Mesenteric fat pad (tissue), 1 donor: ENCODE measurements around the gene PSMD8. TPM values are rescaled to one million over a fixed set of nuclear protein-coding genes. Genes with fewer than 3 reads are reported as not detected.

ENCODE experiments used
- DNase-seq: peaks from one replicate; pipeline ENCODE4 v3.0.0-alpha.2; 2020; ENCODE audit warnings: low spot score
- total RNA-seq: library from RNA; stranded (reverse); fragmentation: NEBNext Ultra II Directional; extraction: Animal tissue kit (Norgen Biotek cat#: 25700); gene quantifications from one replicate; pipeline ENCODE4 v1.2.1, GENCODE V29; 2021
- donor health status: DM: yes; HTN: yes; CAD: no.

Gene PSMD8
- total RNA-seq, 1 donor from 2014 or later = 288 TPM

DNA sequence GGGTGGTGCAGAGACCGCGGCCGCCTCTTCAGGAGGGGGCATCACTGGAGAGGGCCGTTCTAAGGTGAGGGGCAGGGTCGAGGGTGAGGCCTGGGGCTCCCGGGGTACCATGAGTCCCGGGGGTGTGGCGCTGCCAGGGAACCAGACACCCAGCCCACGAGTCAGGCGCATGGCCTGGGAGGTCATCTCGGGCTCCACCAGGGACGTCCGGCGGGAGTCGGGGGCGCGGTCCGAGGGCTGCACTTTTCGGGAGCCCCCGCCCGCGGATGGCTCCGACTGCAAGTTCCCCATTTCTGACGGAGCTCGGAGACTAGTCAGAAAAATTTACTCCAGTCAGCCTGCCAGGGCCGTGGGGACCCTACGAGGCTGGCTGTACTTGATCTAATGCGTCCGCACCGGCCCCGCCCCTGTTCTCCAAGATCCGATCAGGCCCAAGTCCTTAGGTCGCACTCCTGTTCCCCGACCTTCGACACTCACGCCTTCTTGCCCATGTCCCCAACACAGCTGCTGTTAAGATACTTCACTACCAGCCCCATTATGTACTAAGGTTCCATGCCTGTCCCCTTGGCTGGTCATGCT lies 12.7 kb downstream of the PSMD8 start:
- no peak for DNase-seq

DNA sequence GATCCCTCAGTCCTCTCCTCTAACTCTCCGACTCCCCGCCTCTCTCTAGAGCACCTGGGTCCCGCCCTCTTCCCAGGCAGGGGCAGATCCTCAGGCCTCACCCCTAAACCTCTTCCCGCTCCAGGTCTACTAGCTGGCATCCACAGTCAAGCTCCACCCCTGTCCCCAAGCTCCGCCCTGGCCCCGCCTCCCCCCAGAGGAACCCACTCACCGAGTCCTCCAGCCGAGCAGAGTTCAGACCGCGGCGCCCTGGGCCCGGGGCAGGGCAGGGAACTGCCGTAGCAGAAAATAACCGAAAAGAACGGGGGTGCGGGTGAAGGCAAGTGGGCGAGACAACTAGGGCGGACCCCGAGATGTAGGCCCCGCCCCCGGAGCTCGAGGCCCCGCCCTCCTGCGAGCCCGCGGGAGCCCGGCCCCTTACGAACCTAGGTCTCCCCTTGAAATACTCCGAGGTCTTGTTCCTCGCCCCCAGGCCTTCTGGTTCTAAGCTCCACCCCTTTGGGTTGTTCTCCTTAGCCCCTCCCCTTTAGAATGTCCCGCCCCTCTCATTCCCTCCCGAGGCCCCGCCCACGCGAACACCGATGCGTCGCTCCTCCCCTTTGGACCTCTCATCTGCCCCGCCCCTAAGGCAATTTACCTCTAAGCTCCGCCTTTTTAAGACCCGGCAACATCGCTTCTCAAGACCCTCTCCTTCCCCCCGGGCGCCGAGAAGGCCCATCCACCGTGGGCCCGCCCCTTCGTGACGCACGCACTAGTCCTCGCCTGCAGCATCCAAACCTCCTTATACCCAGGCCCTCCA lies 13.4 kb downstream of the PSMD8 start, which contains the start of gene GGN:
Gene GGN (minus strand): TSS at position 485 of the 799 bp plus-strand sequence. CDS start 773 bp downstream, outside the sequence.
- DNase-seq = no peak

DNA sequence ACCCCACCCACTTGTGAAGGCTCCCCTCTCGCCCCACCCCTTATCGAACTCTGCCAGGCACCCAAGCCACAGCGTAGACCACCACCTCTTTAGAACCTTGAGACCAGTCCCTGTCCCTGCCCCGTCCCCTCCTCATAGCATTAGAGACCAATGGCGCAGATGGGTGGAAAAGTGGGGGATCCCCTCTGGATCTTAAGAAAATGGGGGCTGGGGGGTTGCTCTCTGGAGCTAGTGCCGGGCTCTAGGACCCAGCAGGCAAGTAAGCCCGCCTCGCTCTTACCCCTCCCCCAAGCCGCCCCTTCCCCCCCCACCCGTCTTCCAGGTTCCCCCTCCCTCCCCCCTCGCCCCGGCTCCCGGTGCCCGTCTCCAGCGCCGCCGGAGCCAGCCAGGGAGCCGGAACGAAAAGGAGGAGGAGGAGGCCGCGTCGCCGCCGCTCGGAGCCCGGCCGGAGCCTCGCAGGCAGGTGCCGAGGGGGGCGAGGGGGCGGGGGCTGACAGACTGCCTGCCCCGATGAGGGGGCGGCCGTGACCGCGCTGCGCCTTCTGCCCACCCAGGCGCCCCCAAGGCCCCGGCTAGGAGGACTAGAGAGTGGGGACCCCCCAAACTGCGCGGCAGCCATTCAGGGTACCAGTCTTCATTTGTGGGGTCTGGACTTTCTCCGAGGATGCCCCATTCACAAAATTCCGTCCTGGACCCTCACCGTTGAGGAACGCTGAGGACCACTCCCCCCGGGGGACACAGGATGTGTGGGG lies 14.2 kb downstream of the PSMD8 start, which contains the start of gene SPRED3:
Gene SPRED3 (plus strand): TSS at position 349 of the 752 bp plus-strand sequence. CDS start 1,606 bp downstream, outside the sequence.
- DNase-seq = no peak

DNA sequence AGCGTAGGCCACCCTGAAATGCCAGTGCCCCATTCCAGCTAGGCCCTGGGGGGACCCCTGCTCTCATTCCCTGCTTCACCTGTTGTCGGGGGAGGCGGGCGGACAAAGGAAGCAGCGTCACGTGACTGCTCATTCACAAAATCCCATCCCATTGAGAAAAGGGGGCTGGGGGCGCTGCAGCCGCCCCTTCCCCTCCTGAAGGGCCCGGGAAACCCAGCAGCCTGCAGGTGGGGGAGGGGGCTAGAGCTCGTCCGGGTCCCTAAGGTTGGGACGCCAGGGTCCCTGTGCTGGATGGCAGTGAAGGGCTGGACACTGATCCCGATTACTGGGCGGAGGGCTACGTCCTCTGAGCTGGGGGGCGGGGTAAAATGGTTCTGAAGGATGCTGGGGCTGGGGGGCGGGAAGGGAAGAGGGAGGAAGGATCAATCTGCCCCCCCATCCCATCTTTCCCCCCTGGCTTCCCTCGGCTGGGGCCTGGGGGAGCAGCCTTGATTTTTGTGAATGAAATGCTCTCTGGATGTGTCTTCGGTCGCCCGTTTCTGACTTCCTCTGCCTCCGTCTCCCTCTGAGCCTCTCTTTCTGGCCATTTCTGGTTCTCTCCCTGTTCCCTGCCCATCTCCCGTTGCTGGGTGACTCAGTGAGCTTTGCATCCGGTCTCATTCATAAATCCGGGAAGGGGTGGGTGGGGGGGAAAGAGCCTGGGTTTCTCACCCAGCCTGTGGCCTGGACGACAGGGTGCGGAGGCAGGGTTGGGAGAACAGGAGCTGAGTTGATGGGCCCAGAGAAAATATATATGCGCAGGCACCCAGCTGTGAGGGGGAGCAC lies 14.9 kb downstream of the PSMD8 start:
- DNase-seq = no peak

DNA sequence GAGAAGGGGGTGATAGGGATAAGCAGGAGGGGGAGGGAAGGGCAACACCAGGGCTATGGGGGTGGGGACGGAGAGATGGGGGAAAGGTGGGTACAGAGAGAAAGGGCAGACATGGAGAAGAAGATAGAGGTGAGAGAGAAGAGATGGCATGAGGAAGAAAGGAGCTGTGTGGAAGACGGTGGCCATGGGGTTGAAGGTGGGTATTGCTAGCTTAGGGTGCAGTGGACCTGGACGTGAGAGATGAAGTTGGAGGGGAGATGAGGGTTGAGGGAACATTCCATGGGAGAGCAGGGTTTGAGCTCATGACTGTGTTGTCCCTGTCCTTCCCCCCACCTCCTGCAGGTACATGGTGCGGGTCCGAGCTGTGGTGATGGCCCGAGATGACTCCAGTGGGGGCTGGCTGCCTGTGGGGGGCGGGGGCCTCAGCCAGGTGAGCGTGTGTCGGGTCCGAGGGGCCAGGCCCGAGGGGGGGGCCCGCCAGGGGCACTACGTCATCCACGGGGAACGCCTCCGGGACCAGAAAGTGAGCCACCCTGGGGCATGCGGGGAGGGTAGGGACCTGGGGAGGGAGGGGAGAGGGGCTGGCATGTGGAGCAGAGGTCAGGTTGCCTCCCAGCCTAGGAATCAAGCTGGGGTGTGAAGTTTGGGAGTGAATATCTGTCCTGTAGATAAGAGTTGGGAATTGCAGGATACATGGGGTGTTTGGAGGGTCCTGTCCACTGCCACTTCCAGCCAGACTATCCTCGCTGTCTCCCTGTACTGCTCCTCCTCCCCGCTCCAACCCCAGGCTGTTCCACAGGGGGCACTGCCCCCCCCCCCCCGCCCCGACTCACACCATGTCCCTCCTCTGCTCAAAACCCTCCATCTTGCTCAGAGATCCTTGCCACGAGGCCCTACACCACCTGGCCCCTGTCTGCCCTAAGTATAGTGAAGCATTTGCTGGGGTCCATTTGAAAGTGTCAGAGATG lies 15.9 kb downstream of the PSMD8 start:
- no peak for DNase-seq

DNA sequence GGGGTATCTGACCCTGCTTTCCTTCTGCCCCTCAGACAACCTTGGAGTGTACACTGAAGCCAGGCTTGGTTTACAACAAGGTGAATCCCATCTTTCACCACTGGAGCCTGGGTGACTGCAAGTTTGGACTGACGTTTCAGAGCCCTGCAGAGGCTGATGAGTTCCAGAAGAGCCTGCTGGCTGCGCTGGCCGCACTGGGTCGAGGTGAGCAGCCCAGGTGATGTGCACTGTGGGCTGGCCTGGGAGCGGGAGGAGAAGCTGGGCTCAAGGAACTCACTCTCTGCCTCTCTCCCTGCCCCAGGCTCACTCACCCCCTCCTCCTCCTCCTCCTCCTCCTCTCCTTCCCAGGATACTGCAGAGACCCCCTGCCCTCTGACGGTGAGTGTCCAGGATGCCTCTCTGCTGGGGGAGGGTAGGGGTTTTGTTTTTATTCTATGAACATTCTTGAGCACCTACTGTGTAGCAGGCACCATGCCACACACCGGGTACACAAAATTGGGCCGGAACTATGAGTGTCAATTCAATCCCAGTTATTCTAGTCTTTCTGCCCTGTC lies 17.6 kb downstream of the PSMD8 start:
- DNase-seq = no peak

GRCh38 chr19:38392707-38393308 lies 18.4 kb downstream of the PSMD8 start:
- no peak for DNase-seq

- DNase-seq = no peak
Measured at GRCh38 chr19:38394488-38394887, 20.1 kb downstream of the PSMD8 start.

GRCh38 chr19:38395381-38396114 lies 21.2 kb downstream of the PSMD8 start:
- no peak for DNase-seq

GRCh38 chr19:38399081-38399480 lies 24.7 kb downstream of the PSMD8 start:
- DNase-seq = no peak

DNA sequence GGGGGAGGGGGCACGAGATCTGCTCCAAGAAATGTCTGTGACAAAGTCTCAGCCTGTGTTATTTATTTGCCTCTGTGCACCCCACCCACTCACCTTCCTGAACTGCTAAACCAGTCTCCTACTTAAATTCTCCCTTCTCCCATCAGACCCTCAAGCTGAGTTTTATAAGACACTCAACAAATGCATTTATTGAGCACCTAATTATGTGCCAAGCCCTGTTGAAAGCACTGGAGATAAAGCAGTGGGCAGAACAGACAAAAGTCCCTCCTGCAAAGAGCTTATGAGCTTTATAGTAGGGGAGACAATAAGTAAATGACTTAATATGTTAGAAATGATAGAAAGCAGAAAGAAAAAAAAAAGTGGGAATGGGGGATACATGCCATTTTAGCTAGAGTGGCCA lies 25.2 kb downstream of the PSMD8 start:
- DNase-seq = no peak

DNA sequence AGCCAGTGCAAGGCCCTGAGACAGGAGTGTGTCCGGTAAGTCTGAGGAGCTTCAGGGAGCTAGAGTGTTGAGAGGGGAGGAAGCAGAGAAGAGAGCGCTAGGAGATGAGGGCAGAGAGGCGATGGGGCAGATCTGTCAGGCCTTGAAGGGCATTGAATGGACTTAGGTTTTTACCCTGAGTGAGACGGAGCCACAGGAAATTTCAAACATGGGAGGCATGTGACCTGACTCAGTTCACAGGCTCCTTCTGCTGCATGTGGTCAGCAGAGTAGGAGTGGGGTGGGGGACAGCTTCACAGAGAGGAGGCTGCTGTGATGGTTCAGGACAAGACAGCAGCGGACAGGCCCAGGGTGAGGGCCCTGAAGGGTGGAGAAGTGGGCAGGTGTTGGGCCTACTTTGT lies 26.0 kb downstream of the PSMD8 start:
- DNase-seq = no peak

DNA sequence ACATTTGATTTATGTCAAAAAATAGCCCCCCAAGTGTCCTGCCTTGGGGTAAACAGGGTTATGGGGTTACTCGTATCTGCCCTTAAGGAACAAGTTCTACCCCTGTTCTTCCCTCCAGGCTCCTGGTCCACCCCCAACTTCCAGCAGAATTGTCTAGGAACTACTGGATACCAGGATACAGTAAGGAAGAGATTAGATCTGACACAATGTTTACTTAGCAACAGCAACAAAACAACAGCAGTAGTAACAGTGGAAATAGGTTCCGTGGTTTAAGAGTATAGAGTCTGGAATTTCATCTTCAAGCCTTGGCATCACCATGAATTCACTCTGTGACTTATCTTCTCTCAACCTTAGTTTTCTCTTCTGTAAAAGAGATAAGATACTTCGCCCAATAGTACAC lies 26.8 kb downstream of the PSMD8 start:
- no peak for DNase-seq

- no peak for DNase-seq
Measured at GRCh38 chr19:38402623-38402966, 28.2 kb downstream of the PSMD8 start.

DNA sequence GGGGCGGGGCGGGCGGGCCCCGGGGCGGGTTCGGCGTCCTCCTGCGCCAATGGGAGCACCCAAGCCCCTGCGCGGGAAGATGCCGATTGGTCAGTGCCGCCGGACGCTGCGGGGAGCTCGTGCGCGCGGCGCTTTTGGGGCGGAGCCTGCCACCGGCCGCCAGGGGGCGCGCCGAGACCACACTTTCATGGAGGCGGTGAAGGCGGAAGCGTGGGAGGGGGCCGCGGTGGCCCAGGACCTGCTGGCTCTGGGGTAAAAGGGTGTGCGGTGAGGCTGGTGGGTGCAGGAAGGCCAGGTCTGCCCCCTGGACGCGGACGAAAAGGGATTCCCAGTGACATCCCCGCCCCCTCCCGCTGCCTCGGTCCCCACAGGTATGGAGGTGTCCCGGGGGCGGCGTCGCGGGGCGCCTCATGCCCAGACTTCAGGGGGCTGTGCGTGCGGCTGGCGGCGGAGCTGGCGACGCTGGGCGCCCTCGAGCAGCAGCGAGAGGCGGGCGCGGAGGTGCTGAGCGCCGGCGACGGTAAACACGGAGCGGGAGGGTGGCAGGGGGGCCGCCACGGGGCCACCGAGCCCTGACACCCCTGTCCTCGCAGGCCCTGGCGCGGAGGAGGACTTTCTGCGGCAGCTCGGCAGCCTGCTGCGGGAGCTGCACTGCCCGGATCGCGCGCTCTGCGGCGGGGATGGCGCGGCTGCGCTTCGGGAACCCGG lies 28.8 kb downstream of the PSMD8 start, which contains the start of gene FAM98C:
Gene FAM98C (plus strand): TSS at position 127 of the 708 bp plus-strand sequence. CDS start 61 bp downstream, at position 188.
- DNase-seq = peak; percentile 100

DNA sequence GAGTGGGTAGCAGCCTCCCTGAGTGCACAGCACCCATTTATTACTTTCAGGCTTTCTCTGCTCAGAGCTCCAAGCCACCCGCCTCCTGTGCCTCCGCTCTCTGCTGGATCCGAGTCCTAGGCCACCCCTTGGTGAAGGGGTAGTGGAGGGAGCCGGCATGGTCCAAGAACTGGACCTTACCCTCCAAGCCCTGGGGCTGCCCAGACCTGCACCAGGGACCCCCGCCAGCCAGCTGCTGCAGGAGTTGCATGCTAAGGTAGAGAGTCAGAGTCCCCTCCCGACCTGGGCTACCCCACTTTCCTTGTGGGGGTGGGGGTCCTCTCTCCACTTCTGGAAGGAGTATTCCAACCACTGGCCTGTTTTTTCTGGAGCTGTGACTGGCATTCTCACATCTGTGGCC lies 30.5 kb downstream of the PSMD8 start:
- DNase-seq = no peak

- no peak for DNase-seq
Measured at GRCh38 chr19:38405276-38405675, 30.9 kb downstream of the PSMD8 start.

- DNase-seq = no peak
Measured at GRCh38 chr19:38409631-38410133, 35.3 kb downstream of the PSMD8 start.
